HCT116 (cell line): Measurements from ENCODE around the gene CACNA1S. TPM values are rescaled to one million over a fixed set of nuclear protein-coding genes. Genes with fewer than 3 reads are reported as not detected.

ENCODE experiments used
- ATAC-seq: fragments of 200-7000 bp; cut with Tn5 transposase; 2 replicates; pipeline ENCODE4 v1.9.1; 2020; ENCODE audit warnings: mild to moderate bottlenecking, moderate library complexity
- BruUV-seq: library from RNA; stranded (reverse); fragments of 400-500 nt; replicated peaks from 2 replicates; lab custom pipeline; 2021; lab: Mats Ljungman, UMichigan
- CTCF ChIA-PET: fragments of 300-600 bp; sonication (Branson Sonifier 250); formaldehyde crosslinking; loops from one replicate; lab custom pipeline; 2021; ENCODE audit warnings: antibody characterized with exemption; lab: Charles Lee
- POLR2A ChIA-PET: fragments of 300-600, 350-600 bp; sonication (Branson Sonifier 250); formaldehyde crosslinking; loops from one replicate; lab custom pipeline; 2021; ENCODE audit warnings: antibody characterized with exemption; lab: Charles Lee
- RAD21 ChIA-PET, 2 experiments: fragments of 300-600 bp; sonication (Branson Sonifier 250); formaldehyde crosslinking; loops; one replicate each; lab custom pipeline; 2023; ENCODE audit warnings: low total read pairs in 2 of 2; ENCODE audit not compliant: uncharacterized antibody in 2 of 2, unreplicated experiment in 2 of 2, low non-redundant PET in 1 of 2; lab: Charles Lee
- DNase-seq: peaks from one replicate; pipeline ENCODE4 v3.0.0-alpha.2; 2010; ENCODE audit warnings: low read depth, low spot score
- H2AFZ ChIP-seq: fragments of 200-600 bp; shearing (Covaris generic), sonication (generic); 2 replicates; pipeline ENCODE4 v1.6.1; 2017; ENCODE audit warnings: low read depth, mixed run types, mixed read lengths, antibody characterized with exemption, low read length; ENCODE audit not compliant: poor library complexity, severe bottlenecking
- H3K27ac ChIP-seq: 2 replicates; pipeline ENCODE4 v1.5.1; 2012; ENCODE audit warnings: low read depth, low read length
- H3K27me3 ChIP-seq: fragments of 200-600 bp; sonication (generic); 2 replicates; pipeline ENCODE4 v1.6.1; 2016; ENCODE audit warnings: mixed run types, low read length, mixed read lengths; ENCODE audit not compliant: insufficient read depth
- H3K36me3 ChIP-seq, 2 experiments: fragments of 200-500 bp in 1 of 2; fragments of 200-600 bp in 1 of 2; sonication (Bioruptor generic) in 1 of 2; sonication (generic) in 1 of 2; 2 replicates each; pipeline versions ENCODE4 v1.5.1 to v1.6.1; 2014 to 2016; ENCODE audit warnings: low read length in 2 of 2, inconsistent platforms in 1 of 2, mixed read lengths in 1 of 2, mixed run types in 1 of 2; ENCODE audit not compliant: insufficient read depth in 2 of 2, control insufficient read depth in 1 of 2
- H3K4me1 ChIP-seq, 2 experiments: fragments of 200-600 bp in 1 of 2; sonication (generic) in 1 of 2; 2 replicates each; pipeline versions ENCODE4 v1.5.1 to v1.6.1; 2012 to 2017; ENCODE audit warnings: low read length in 2 of 2, inconsistent platforms in 1 of 2, mild to moderate bottlenecking in 1 of 2, mixed read lengths in 1 of 2, mixed run types in 1 of 2, moderate library complexity in 1 of 2; ENCODE audit not compliant: insufficient read depth in 2 of 2, control insufficient read depth in 1 of 2
- H3K4me2 ChIP-seq: fragments of 200-600 bp; sonication (generic); 2 replicates; pipeline ENCODE4 v1.6.1; 2017; ENCODE audit warnings: mixed run types, low read length, mixed read lengths
- H3K4me3 ChIP-seq, 2 experiments: fragments of 200-600 bp in 1 of 2; sonication (generic) in 1 of 2; replicated peaks in 1 of 2; 2 replicates each; pipeline ENCODE4 v1.5.1; 2011 to 2016; ENCODE audit warnings: low read length in 2 of 2, control low read depth in 1 of 2, low read depth in 1 of 2, mild to moderate bottlenecking in 1 of 2, mixed read lengths in 1 of 2, mixed run types in 1 of 2
- H3K79me2 ChIP-seq: fragments of 200-600 bp; sonication (generic); 2 replicates; pipeline ENCODE4 v1.6.1; 2017; ENCODE audit warnings: mild to moderate bottlenecking, mixed run types, low read length, moderate library complexity, mixed read lengths; ENCODE audit not compliant: insufficient read depth
- H3K9ac ChIP-seq: fragments of 200-600 bp; sonication (generic); 2 replicates; pipeline ENCODE4 v1.6.1; 2016; ENCODE audit warnings: low read length, mixed read lengths
- H3K9me2 ChIP-seq: fragments of 200-600 bp; sonication (generic), shearing (Covaris generic); 2 replicates; pipeline ENCODE4 v1.6.1; 2017; ENCODE audit warnings: mixed run types, mild to moderate bottlenecking, moderate library complexity; ENCODE audit not compliant: insufficient read depth
- H3K9me3 ChIP-seq, 2 experiments: fragments of 200-500 bp in 1 of 2; fragments of 200-600 bp in 1 of 2; sonication (Bioruptor generic) in 1 of 2; sonication (generic) in 1 of 2; 2 replicates each; pipeline ENCODE4 v1.6.1; 2014 to 2017; ENCODE audit warnings: low read length in 2 of 2, mixed read lengths in 2 of 2, inconsistent platforms in 1 of 2, low read depth in 1 of 2, mild to moderate bottlenecking in 1 of 2, mixed run types in 1 of 2, moderate library complexity in 1 of 2; ENCODE audit not compliant: control insufficient read depth in 1 of 2, insufficient read depth in 1 of 2
- H4K20me1 ChIP-seq: fragments of 200-600 bp; sonication (generic), shearing (Covaris generic); 2 replicates; pipeline ENCODE4 v1.6.1; 2017; ENCODE audit warnings: mixed run types, mild to moderate bottlenecking, moderate library complexity; ENCODE audit not compliant: insufficient read depth
- FOSL1 ChIP-seq: IDR thresholded peaks from 2 replicates; pipeline ENCODE4 v1.6.1; 2012; ENCODE audit warnings: low read depth
- POLR2AphosphoS5 ChIP-seq: IDR thresholded peaks from 2 replicates; pipeline ENCODE4 v1.6.1; 2011; ENCODE audit warnings: mild to moderate bottlenecking, low read depth, low read length, moderate library complexity
- SP1 ChIP-seq: IDR thresholded peaks from 2 replicates; pipeline ENCODE4 v1.6.1; 2012; ENCODE audit warnings: low read depth
- ZNF274 ChIP-seq: fragments of 200-500 bp; sonication (Bioruptor generic); IDR thresholded peaks from 2 replicates; pipeline ENCODE4 v1.6.1; 2014; ENCODE audit warnings: mild to moderate bottlenecking, low read depth, low read length, inconsistent platforms
- intact Hi-C: fragments of 100-400 bp; cut with micrococcal nuclease; formaldehyde crosslinking; loops from 2 replicates; pipeline ENCODE4 v1.10.0; 2022
- total RNA-seq: library from RNA; stranded (reverse); gene quantifications from one replicate; pipeline ENCODE4 v1.2.1, GENCODE V29; 2021; ENCODE audit not compliant: unreplicated experiment
- TF ChIP-seq, protein P1 (sequence below): IDR thresholded peaks from 2 replicates; pipeline ENCODE4 v1.6.1; 2011; ENCODE audit warnings: mild to moderate bottlenecking, low read length, moderate library complexity; ENCODE audit not compliant: insufficient replicate concordance; ENCODE audit errors: extremely low read depth
- TF ChIP-seq, protein P2 (sequence below): IDR thresholded peaks from 2 replicates; pipeline ENCODE4 v1.6.1; 2012; ENCODE audit warnings: low read depth

Gene CACNA1S
- total RNA-seq, 1 experiment from 2014 or later = not detected

DNA sequence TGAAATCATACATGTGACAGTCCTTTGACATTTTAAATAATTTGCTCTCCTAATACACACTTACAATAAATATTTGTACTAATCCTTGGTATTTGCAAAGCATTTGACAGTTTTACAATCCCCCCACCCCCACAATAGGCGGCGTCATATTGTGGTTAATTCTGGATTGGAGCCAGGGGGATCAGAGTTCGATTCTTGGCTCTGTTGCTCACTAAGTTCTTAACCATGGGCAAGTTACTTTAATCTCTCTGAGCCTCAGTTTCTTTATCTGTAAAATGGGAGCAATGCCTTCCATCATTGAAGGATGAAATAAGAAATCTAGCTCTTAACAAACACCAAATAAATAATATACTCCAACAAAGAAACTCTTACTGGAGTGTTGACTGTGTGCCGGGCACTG lies 23.8 kb downstream of the CACNA1S start:
- no peaks in the 10 kb centered on the region for H3K9me3 ChIP-seq
- no peaks in the 10 kb centered on the region for H3K79me2 ChIP-seq

DNA sequence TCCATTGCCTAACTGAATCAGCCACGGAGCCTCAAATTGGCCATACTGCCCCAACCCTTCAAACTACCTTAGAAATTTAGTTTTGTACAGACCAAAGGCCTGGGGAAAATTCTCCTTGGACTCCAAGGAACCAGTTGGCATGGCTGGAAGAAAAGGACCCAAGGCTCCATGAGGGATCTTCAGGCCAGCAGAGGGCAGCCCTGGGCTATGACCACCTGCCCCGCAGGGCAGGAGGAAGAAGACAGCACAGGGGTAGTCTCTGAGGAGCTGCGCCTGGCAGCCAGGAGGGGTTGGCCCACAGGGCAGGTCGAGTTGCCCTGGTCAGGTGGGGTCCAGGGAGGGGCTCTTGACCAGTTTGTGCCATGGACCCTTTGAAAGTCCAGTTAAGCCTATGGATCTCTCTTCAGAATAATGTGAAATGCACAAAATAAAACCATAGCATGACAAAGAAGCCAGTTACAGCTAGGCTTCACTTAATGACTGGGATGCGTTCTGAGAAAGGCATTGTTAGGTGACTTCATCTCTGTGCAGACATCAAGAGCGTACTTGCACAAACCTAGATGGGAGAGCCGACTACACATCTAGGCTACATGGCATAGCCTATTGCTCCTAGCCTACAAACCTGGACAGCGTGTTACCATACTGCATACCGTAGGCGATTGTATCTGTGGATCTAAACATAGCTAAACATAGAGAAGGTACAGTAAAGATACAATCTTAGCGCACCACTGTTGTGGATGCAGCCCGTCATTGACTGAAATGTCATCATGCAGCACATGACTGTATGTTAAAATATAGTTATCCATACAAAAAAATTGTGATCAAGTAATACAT lies 26.1 kb downstream of the CACNA1S start:
- ChIA-PET CTCF (interaction anchor here (0.7 to 3.9 kb wide), 24 partner anchors 11 to 627 kb away, joined by 3 to 55 read pairs (median 4); partner anchors contain the start of genes ASCL5 and CACNA1S), POLR2A (interaction anchor here (0.6 to 1.5 kb wide), 5 partner anchors 18 to 33 kb away, joined by 3 to 5 read pairs (median 4); no protein-coding TSS in a partner anchor), RAD21 (interaction anchor here (1.3 to 1.6 kb wide), 4 partner anchors 28 to 114 kb away, joined by 3 to 14 read pairs (median 10); no protein-coding TSS in a partner anchor)
- intact Hi-C loops = loop anchor here (1.0 to 5.0 kb wide), 3 partner anchors 28 to 141 kb away; no protein-coding TSS in a partner anchor
- H3K9ac ChIP-seq = no peak overlapping the region
- ATAC-seq (peak; percentile 100), DNase-seq (peak; percentile 51)
- no TSS peak for BruUV-seq
- H3K9me3 ChIP-seq = no peaks in the 10 kb centered on the region
- H3K79me2 ChIP-seq = no peaks in the 10 kb centered on the region
- H3K4me1 ChIP-seq = no peaks in the 10 kb centered on the region; a peak in 1 of 4 replicates
- no peaks in the 10 kb centered on the region for H3K9me2 ChIP-seq
- H3K36me3 ChIP-seq = no peaks in the 10 kb centered on the region
- H2AFZ ChIP-seq = no peak overlapping the region
- no peak overlapping the region for H3K4me2 ChIP-seq
- no peaks in the 10 kb centered on the region; the same call in 1 of the 2 replicates for H3K27me3 ChIP-seq
- H3K4me3 ChIP-seq = no peak overlapping the region
- H4K20me1 ChIP-seq = no peaks in the 10 kb centered on the region
- no peak overlapping the region for H3K27ac ChIP-seq
- no peak for TF ChIP-seq POLR2AphosphoS5
- TF ChIP-seq, protein P1, sequence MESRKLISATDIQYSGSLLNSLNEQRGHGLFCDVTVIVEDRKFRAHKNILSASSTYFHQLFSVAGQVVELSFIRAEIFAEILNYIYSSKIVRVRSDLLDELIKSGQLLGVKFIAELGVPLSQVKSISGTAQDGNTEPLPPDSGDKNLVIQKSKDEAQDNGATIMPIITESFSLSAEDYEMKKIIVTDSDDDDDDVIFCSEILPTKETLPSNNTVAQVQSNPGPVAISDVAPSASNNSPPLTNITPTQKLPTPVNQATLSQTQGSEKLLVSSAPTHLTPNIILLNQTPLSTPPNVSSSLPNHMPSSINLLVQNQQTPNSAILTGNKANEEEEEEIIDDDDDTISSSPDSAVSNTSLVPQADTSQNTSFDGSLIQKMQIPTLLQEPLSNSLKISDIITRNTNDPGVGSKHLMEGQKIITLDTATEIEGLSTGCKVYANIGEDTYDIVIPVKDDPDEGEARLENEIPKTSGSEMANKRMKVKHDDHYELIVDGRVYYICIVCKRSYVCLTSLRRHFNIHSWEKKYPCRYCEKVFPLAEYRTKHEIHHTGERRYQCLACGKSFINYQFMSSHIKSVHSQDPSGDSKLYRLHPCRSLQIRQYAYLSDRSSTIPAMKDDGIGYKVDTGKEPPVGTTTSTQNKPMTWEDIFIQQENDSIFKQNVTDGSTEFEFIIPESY = no peak
- TF ChIP-seq ZNF274 = no peak
- TF ChIP-seq, protein P2, sequence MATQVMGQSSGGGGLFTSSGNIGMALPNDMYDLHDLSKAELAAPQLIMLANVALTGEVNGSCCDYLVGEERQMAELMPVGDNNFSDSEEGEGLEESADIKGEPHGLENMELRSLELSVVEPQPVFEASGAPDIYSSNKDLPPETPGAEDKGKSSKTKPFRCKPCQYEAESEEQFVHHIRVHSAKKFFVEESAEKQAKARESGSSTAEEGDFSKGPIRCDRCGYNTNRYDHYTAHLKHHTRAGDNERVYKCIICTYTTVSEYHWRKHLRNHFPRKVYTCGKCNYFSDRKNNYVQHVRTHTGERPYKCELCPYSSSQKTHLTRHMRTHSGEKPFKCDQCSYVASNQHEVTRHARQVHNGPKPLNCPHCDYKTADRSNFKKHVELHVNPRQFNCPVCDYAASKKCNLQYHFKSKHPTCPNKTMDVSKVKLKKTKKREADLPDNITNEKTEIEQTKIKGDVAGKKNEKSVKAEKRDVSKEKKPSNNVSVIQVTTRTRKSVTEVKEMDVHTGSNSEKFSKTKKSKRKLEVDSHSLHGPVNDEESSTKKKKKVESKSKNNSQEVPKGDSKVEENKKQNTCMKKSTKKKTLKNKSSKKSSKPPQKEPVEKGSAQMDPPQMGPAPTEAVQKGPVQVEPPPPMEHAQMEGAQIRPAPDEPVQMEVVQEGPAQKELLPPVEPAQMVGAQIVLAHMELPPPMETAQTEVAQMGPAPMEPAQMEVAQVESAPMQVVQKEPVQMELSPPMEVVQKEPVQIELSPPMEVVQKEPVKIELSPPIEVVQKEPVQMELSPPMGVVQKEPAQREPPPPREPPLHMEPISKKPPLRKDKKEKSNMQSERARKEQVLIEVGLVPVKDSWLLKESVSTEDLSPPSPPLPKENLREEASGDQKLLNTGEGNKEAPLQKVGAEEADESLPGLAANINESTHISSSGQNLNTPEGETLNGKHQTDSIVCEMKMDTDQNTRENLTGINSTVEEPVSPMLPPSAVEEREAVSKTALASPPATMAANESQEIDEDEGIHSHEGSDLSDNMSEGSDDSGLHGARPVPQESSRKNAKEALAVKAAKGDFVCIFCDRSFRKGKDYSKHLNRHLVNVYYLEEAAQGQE = no peak
- no peak for TF ChIP-seq FOSL1
- no peak for TF ChIP-seq SP1

More for the DNA sequence above, 23.8 kb downstream of the CACNA1S start:
- no peak overlapping the region for H3K4me2 ChIP-seq
- TF ChIP-seq, protein P1 = no peak
- H3K9ac ChIP-seq = no peak overlapping the region
- ATAC-seq (no peak), DNase-seq (no peak)
- H3K36me3 ChIP-seq = no peaks in the 10 kb centered on the region
- intact Hi-C loops = loop anchor here (5.0 kb wide), 1 partner anchor 139 kb away; no protein-coding TSS in a partner anchor
- no peaks in the 10 kb centered on the region; the same call in 1 of the 2 replicates for H3K27me3 ChIP-seq
- H3K9me2 ChIP-seq = no peaks in the 10 kb centered on the region
- H3K4me1 ChIP-seq = no peaks in the 10 kb centered on the region; a peak in 1 of 4 replicates
- no peak overlapping the region for H3K4me3 ChIP-seq
- H4K20me1 ChIP-seq = no peaks in the 10 kb centered on the region
- no peak overlapping the region for H3K27ac ChIP-seq
- RAD21 ChIA-PET = no interaction called here
- H2AFZ ChIP-seq = no peak overlapping the region
- POLR2A ChIA-PET = no interaction called here
- CTCF ChIA-PET = no interaction called here
- no TSS peak for BruUV-seq
